ENCODE measurements around the gene ZMIZ1.

The ZMIZ1 gene

GRCh38 chr10:79155301-79156081, 86.7 kb downstream of the ZMIZ1 start:
- DNase-seq (ENCODE audit: low spot score), result no peak

- no peak for DNase-seq (ENCODE audit: low spot score)
Observed at GRCh38 chr10:79156334-79157274, 87.8 kb downstream of the ZMIZ1 start.

GRCh38 chr10:79158004-79158340, 89.2 kb downstream of the ZMIZ1 start:
- DNase-seq (ENCODE audit: low spot score), result no peak

- DNase-seq (ENCODE audit: low spot score), result no peak
Observed at GRCh38 chr10:79158402-79159097, 89.8 kb downstream of the ZMIZ1 start.

- DNase-seq (ENCODE audit: low spot score), result no peak
Observed at GRCh38 chr10:79159141-79159651, 90.4 kb downstream of the ZMIZ1 start.

- DNase-seq (ENCODE audit: low spot score), result no peak
Observed at GRCh38 chr10:79159785-79160184, 91.0 kb downstream of the ZMIZ1 start.

- DNase-seq (ENCODE audit: low spot score), result no peak
Observed at GRCh38 chr10:79160191-79160590, 91.4 kb downstream of the ZMIZ1 start.

GRCh38 chr10:79161557-79161956, 92.8 kb downstream of the ZMIZ1 start:
- no peak for DNase-seq (ENCODE audit: low spot score)

GRCh38 chr10:79162022-79162421, 93.3 kb downstream of the ZMIZ1 start:
- DNase-seq (ENCODE audit: low spot score), result no peak

GRCh38 chr10:79162861-79163665, 94.3 kb downstream of the ZMIZ1 start:
- DNase-seq (ENCODE audit: low spot score), result peak; percentile 41

GRCh38 chr10:79163666-79163975, 94.9 kb downstream of the ZMIZ1 start:
- no peak for DNase-seq (ENCODE audit: low spot score)

GRCh38 chr10:79164075-79164474, 95.3 kb downstream of the ZMIZ1 start:
- no peak for DNase-seq (ENCODE audit: low spot score)

- DNase-seq (ENCODE audit: low spot score), result no peak
Observed at GRCh38 chr10:79165070-79165778, 96.5 kb downstream of the ZMIZ1 start.

GRCh38 chr10:79166312-79166721, 97.6 kb downstream of the ZMIZ1 start:
- no peak for DNase-seq (ENCODE audit: low spot score)

GRCh38 chr10:79166741-79167140, 98.0 kb downstream of the ZMIZ1 start:
- no peak for DNase-seq (ENCODE audit: low spot score)

- DNase-seq (ENCODE audit: low spot score), result no peak
Observed at GRCh38 chr10:79167537-79167936, 98.8 kb downstream of the ZMIZ1 start.

- DNase-seq (ENCODE audit: low spot score), result no peak
Observed at GRCh38 chr10:79168210-79168609, 99.4 kb downstream of the ZMIZ1 start.

GRCh38 chr10:79170226-79170752, 101.5 kb downstream of the ZMIZ1 start:
- DNase-seq (ENCODE audit: low spot score), result no peak

- DNase-seq (ENCODE audit: low spot score), result no peak
Observed at GRCh38 chr10:79170993-79171392, 102.2 kb downstream of the ZMIZ1 start.

GRCh38 chr10:79171504-79171903, 102.7 kb downstream of the ZMIZ1 start:
- DNase-seq (ENCODE audit: low spot score), result no peak

GRCh38 chr10:79172881-79173280, 104.1 kb downstream of the ZMIZ1 start:
- DNase-seq (ENCODE audit: low spot score), result no peak

Data from D341Med (cell line).